Prostate gland (tissue), 1 donor: ENCODE results near the gene FOXRED1.

Source experiments
- POLR2A ChIP-seq: fragments of 450-650 bp; IDR thresholded peaks from one replicate; pipeline ENCODE4 v1.6.1; 2016; ENCODE audit warnings: antibody characterized with exemption, mild to moderate bottlenecking
- POLR2AphosphoS5 ChIP-seq: sonication (generic); formaldehyde crosslinking; IDR thresholded peaks from one replicate; pipeline ENCODE4 v1.6.1; 2017; ENCODE audit warnings: antibody characterized with exemption

- no peak for TF ChIP-seq POLR2A
- TF ChIP-seq POLR2AphosphoS5: no peak
These were observed 42.4 kb upstream of the FOXRED1 start for GRCh38 chr11:126226334-126227084.
